SK-N-SH treated with all-trans-retinoic acid at 6 μM for 48 hours (cell line): ENCODE results near the gene PEX5L.

Source experiments
- ATAC-seq: fragments of 200-7000 bp; cut with Tn5 transposase; 3 replicates; pipeline ENCODE4 v1.9.1; 2020; ENCODE audit warnings: mild to moderate bottlenecking, moderate library complexity
- ARNTL ChIP-seq: fragments of 450-650 bp; formaldehyde crosslinking; IDR thresholded peaks from 2 replicates; pipeline ENCODE4 v1.5.0; 2020; ENCODE audit warnings: low read depth, mild to moderate bottlenecking, moderate library complexity, borderline replicate concordance
- CREB5 ChIP-seq: fragments of 250-450 bp; sonication (Bioruptor Pico); IDR thresholded peaks from 2 replicates; pipeline ENCODE4 v1.5.1; 2020; ENCODE audit warnings: low read depth, mild to moderate bottlenecking, moderate library complexity
- CSRNP3 ChIP-seq: fragments of 250-450 bp; sonication (Bioruptor Pico); IDR thresholded peaks from 2 replicates; pipeline ENCODE4 v1.5.1; 2021; ENCODE audit warnings: mild to moderate bottlenecking, moderate library complexity
- ESRRG ChIP-seq: fragments of 250-450 bp; sonication (Bioruptor Pico); IDR thresholded peaks from 2 replicates; pipeline ENCODE4 v1.6.1; 2021; ENCODE audit warnings: mild to moderate bottlenecking
- ISL1 ChIP-seq: fragments of 250-450 bp; sonication (Bioruptor Pico); IDR thresholded peaks from 2 replicates; pipeline ENCODE4 v2.1.2; 2022; ENCODE audit warnings: mild to moderate bottlenecking, moderate library complexity
- OSR1 ChIP-seq: fragments of 250-450 bp; sonication (Bioruptor Pico); IDR thresholded peaks from 2 replicates; pipeline ENCODE4 v1.8.0; 2022; ENCODE audit warnings: moderate library complexity, mild to moderate bottlenecking, inconsistent platforms
- PATZ1 ChIP-seq: fragments of 250-450 bp; sonication (Bioruptor Pico); IDR thresholded peaks from 2 replicates; pipeline ENCODE4 v1.8.0; 2020; ENCODE audit warnings: mild to moderate bottlenecking, moderate library complexity, borderline replicate concordance
- POU6F1 ChIP-seq: fragments of 250-450 bp; sonication (Bioruptor Pico); IDR thresholded peaks from 2 replicates; pipeline ENCODE4 v1.8.0; 2021; ENCODE audit warnings: low read depth, mild to moderate bottlenecking, moderate library complexity, borderline replicate concordance
- PPARA ChIP-seq: fragments of 250-450 bp; sonication (Bioruptor Pico); IDR thresholded peaks from 2 replicates; pipeline ENCODE4 v1.5.0; 2020; ENCODE audit warnings: mild to moderate bottlenecking, borderline replicate concordance
- RARB ChIP-seq: fragments of 250-450 bp; sonication (Bioruptor Pico); IDR thresholded peaks from 2 replicates; pipeline ENCODE4 v1.8.0; 2021; ENCODE audit warnings: mild to moderate bottlenecking, moderate library complexity
- SNAI2 ChIP-seq: fragments of 250-450 bp; sonication (Bioruptor Pico); IDR thresholded peaks from 2 replicates; pipeline ENCODE4 v1.5.0; 2020; ENCODE audit warnings: mild to moderate bottlenecking, moderate library complexity
- TCF4 ChIP-seq: fragments of 250-450 bp; sonication (Bioruptor Pico); IDR thresholded peaks from 2 replicates; pipeline ENCODE4 v1.8.0; 2021; ENCODE audit warnings: mild to moderate bottlenecking, moderate library complexity, borderline replicate concordance
- ZC3H10 ChIP-seq: fragments of 250-450 bp; sonication (Bioruptor Pico); IDR thresholded peaks from 2 replicates; pipeline ENCODE4 v1.5.1; 2021; ENCODE audit warnings: mild to moderate bottlenecking, moderate library complexity
- ZFP3 ChIP-seq: fragments of 250-450 bp; sonication (Bioruptor Pico); IDR thresholded peaks from 2 replicates; pipeline ENCODE4 v1.5.0; 2020; ENCODE audit warnings: mild to moderate bottlenecking, moderate library complexity
- ZFP30 ChIP-seq: fragments of 450-650 bp; formaldehyde crosslinking; IDR thresholded peaks from 2 replicates; pipeline ENCODE4 v1.5.0; 2022; ENCODE audit warnings: mild to moderate bottlenecking, moderate library complexity
- ZNF8 ChIP-seq: fragments of 450-650 bp; formaldehyde crosslinking; IDR thresholded peaks from 2 replicates; pipeline ENCODE4 v1.5.0; 2020; ENCODE audit warnings: mild to moderate bottlenecking, moderate library complexity

PEX5L gene

GRCh38 chr3:179865861-179866505, 170.8 kb downstream of the PEX5L start:
- TF ChIP-seq ISL1 (CRISPR knock-in tag) (peak; percentile 84), ZC3H10 (CRISPR knock-in tag) (no peak), ZFP30 (CRISPR knock-in tag) (no peak), SNAI2 (no peak)
- ATAC-seq: peak; percentile 31; the same call in 2 of the 3 replicates

- no peak for TF ChIP-seq CSRNP3
- no peak for TF ChIP-seq PATZ1
- TF ChIP-seq ESRRG: no peak
- TF ChIP-seq OSR1 (CRISPR knock-in tag): no peak
- TF ChIP-seq SNAI2: no peak
- no peak for ATAC-seq
Measured at GRCh38 chr3:179861953-179862352, 174.8 kb downstream of the PEX5L start.

- TF ChIP-seq ESRRG: no peak
- no peak for ATAC-seq
Measured at GRCh38 chr3:179861292-179861691, 175.4 kb downstream of the PEX5L start.

GRCh38 chr3:179860275-179861107, 176.2 kb downstream of the PEX5L start:
- ATAC-seq: no peak
- TF ChIP-seq PPARA (CRISPR knock-in tag): no peak
- no peak for TF ChIP-seq ARNTL (CRISPR knock-in tag)
- no peak for TF ChIP-seq CREB5
- TF ChIP-seq ESRRG: no peak
- TF ChIP-seq POU6F1 (CRISPR knock-in tag): no peak
- TF ChIP-seq ZFP3 (CRISPR knock-in tag): no peak
- no peak for TF ChIP-seq CSRNP3
- TF ChIP-seq SNAI2: no peak
- TF ChIP-seq TCF4: no peak

GRCh38 chr3:179853176-179853575, 183.6 kb downstream of the PEX5L start:
- TF ChIP-seq ISL1 (CRISPR knock-in tag) (no peak), ZNF8 (CRISPR knock-in tag) (no peak), ZFP30 (CRISPR knock-in tag) (no peak), RARB (CRISPR knock-in tag) (no peak), TCF4 (no peak), ZFP3 (CRISPR knock-in tag) (no peak)
- no peak for ATAC-seq
